Smooth muscle cell (in vitro differentiated cells): Measurements from ENCODE around the gene NF2. TPM values are rescaled to one million over a fixed set of nuclear protein-coding genes. Genes with fewer than 3 reads are reported as not detected.

Experiments
- DNase-seq: peaks from one replicate; lab custom pipeline; 2025; ENCODE audit not compliant: unreplicated experiment; lab: John Stamatoyannopoulos, UW
- H2AFZ ChIP-seq: fragments of 200-600 bp; sonication (generic); 2 replicates; pipeline ENCODE4 v1.6.0; 2016; ENCODE audit warnings: antibody characterized with exemption, low read depth, mild to moderate bottlenecking
- H3F3A ChIP-seq: fragments of 200-600 bp; sonication (generic); 2 replicates; pipeline ENCODE4 v1.6.0; 2017; ENCODE audit warnings: antibody characterized with exemption, low read depth
- H3K27ac ChIP-seq: fragments of 200-600 bp; sonication (generic); 2 replicates; pipeline ENCODE4 v1.5.1; 2016; ENCODE audit warnings: low read depth, mild to moderate bottlenecking
- H3K27me3 ChIP-seq: fragments of 200-600 bp; sonication (generic); 2 replicates; pipeline ENCODE4 v1.6.1; 2016; ENCODE audit warnings: low read depth, mild to moderate bottlenecking
- H3K36me3 ChIP-seq: fragments of 200-600 bp; sonication (generic); 2 replicates; pipeline ENCODE4 v1.5.1; 2016; ENCODE audit warnings: low read depth
- H3K4me1 ChIP-seq: fragments of 200-600 bp; sonication (generic); 2 replicates; pipeline ENCODE4 v1.5.1; 2016; ENCODE audit warnings: low read depth
- H3K4me2 ChIP-seq: fragments of 200-600 bp; sonication (generic); 2 replicates; pipeline ENCODE4 v1.6.0; 2016; ENCODE audit warnings: mild to moderate bottlenecking
- H3K4me3 ChIP-seq: fragments of 200-600 bp; sonication (generic); 2 replicates; pipeline ENCODE4 v1.5.1; 2016; ENCODE audit warnings: mild to moderate bottlenecking
- H3K79me2 ChIP-seq: fragments of 200-600 bp; sonication (generic); 2 replicates; pipeline ENCODE4 v1.6.0; 2016; ENCODE audit warnings: low read depth, mild to moderate bottlenecking
- H3K9ac ChIP-seq: fragments of 200-600 bp; sonication (generic); 2 replicates; pipeline ENCODE4 v1.6.0; 2016; ENCODE audit warnings: low read depth
- H3K9me3 ChIP-seq: fragments of 200-600 bp; sonication (generic); replicated peaks from 2 replicates; pipeline ENCODE4 v1.5.1; 2016; ENCODE audit warnings: low read depth
- H4K20me1 ChIP-seq: fragments of 200-600 bp; sonication (generic); 2 replicates; pipeline ENCODE4 v1.6.0; 2016; ENCODE audit warnings: low read depth
- WGBS: methylation state at CpG from one replicate; pipeline ENCODE4 v1.1.7; 2016; ENCODE audit warnings: low lambda C conversion rate; 5-methylcytosine and 5-hydroxymethylcytosine counted together
- polyA plus RNA-seq: library from polyadenylated mRNA; unstranded; fragments of >200 nt; fragmentation: Nextera tagmentation; extraction: Ambion mirVana; gene quantifications from 2 replicates; pipeline ENCODE4 v1.2.1, GENCODE V29; 2016
- total RNA-seq: library from RNA; depleted of rRNA; stranded (reverse); fragments of >200 nt; gene quantifications from 2 replicates; pipeline ENCODE4 v1.2.3, GENCODE V29; 2014
- TF ChIP-seq, protein P1 (sequence below): fragments of 200-600 bp; sonication (generic); IDR thresholded peaks from 2 replicates; pipeline ENCODE4 v1.5.1; 2017; ENCODE audit warnings: borderline replicate concordance, mild to moderate bottlenecking, antibody characterized with exemption; ENCODE audit not compliant: insufficient read depth, poor library complexity, severe bottlenecking

Gene NF2
- total and polyA plus RNA-seq, 2 experiments from 2014 or later, result 21.5 to 21.7 TPM

DNA sequence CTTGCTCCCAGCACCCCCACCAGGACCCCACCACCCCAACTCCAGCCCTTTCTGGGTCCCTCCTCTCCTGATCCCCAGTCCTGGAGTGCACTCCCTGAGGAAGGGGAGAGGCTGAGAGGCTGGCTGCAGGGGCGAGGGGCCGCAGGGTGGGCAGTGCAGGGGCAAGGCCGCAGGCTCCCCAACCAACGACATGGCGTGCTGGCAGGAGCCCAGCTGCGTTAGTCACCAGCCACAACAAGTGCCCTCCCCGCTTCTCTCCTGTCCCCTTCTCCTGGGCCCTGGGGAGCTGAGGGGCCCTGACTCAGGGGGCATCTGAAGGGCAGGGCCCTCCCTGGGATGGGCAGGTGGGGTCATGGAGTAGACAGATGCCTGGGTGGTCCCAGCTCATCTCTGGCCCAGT, 118.7 kb downstream of the NF2 start:
- Histone ChIP-seq H3K4me2 (no peak overlapping the region), H3K79me2 (no peaks in the 10 kb centered on the region), H3K4me3 (no peak overlapping the region), H3K27me3 (peaks cover 67% of the 10 kb centered on the region), H3K9me3 (no peaks in the 10 kb centered on the region), H3F3A (no peaks in the 10 kb centered on the region), H3K9ac (no peak overlapping the region), H3K4me1 (peaks cover 3% of the 10 kb centered on the region), H3K36me3 (no peaks in the 10 kb centered on the region), H2AFZ (no peak overlapping the region), H3K27ac (no peak overlapping the region), H4K20me1 (no peaks in the 10 kb centered on the region)
- DNase-seq, result no peak
- TF ChIP-seq, protein P1, sequence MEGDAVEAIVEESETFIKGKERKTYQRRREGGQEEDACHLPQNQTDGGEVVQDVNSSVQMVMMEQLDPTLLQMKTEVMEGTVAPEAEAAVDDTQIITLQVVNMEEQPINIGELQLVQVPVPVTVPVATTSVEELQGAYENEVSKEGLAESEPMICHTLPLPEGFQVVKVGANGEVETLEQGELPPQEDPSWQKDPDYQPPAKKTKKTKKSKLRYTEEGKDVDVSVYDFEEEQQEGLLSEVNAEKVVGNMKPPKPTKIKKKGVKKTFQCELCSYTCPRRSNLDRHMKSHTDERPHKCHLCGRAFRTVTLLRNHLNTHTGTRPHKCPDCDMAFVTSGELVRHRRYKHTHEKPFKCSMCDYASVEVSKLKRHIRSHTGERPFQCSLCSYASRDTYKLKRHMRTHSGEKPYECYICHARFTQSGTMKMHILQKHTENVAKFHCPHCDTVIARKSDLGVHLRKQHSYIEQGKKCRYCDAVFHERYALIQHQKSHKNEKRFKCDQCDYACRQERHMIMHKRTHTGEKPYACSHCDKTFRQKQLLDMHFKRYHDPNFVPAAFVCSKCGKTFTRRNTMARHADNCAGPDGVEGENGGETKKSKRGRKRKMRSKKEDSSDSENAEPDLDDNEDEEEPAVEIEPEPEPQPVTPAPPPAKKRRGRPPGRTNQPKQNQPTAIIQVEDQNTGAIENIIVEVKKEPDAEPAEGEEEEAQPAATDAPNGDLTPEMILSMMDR, result no peak
- 76% methylated on average over 3 of the region's 7 CpGs for WGBS

DNA sequence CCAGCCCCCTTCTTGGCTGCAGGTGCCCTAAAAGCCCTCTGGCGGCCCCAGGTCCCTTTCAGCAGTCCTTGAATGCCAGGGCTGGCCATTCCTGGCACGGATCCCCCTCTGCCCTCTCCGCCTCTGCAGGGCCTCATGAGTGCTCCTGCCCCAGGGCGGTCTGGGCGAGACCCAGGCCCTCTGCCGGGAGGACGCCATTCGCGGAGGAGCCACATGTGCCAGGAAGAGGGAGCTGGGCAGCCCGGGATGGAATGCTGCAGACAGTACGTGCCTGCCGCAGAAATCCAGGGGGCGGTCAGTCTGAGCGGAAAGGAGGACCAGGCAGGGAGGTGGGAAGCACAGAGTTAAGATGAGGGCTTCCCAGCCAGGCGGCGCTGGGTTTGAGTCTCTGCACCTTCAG, 119.2 kb downstream of the NF2 start:
- Histone ChIP-seq H2AFZ (no peak overlapping the region), H4K20me1 (no peaks in the 10 kb centered on the region), H3K4me1 (peaks cover 3% of the 10 kb centered on the region), H3K9me3 (no peaks in the 10 kb centered on the region), H3F3A (no peaks in the 10 kb centered on the region), H3K79me2 (no peaks in the 10 kb centered on the region), H3K4me2 (no peak overlapping the region), H3K27ac (no peak overlapping the region), H3K4me3 (no peak overlapping the region), H3K27me3 (peaks cover 63% of the 10 kb centered on the region), H3K9ac (no peak overlapping the region), H3K36me3 (no peaks in the 10 kb centered on the region)
- TF ChIP-seq, protein P1, result no peak
- WGBS, result 86% methylated on average over 16 of the region's 16 CpGs
- no peak for DNase-seq

DNA sequence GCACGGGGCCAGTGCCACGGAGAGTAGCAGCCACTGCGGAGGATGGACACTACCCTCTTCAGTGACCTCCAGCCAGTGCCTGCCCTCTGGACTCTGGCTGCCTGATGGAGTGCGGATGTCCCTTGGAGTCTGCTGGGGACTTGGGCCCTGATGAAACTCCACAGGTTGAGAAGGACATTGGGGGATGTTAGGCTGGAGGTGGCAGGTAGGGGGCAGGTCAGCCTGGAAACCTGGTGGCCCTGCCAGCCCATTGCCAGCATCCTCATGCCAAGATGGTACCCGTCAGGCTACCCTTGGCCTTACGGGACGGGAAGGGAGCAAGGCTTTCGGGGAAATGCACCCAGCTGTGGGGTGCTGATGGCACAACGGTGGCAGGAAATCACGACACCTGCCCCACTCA, 120.3 kb downstream of the NF2 start:
- Histone ChIP-seq H3K36me3 (no peaks in the 10 kb centered on the region), H4K20me1 (no peaks in the 10 kb centered on the region), H3K9me3 (no peaks in the 10 kb centered on the region), H3F3A (no peaks in the 10 kb centered on the region), H3K4me2 (no peak overlapping the region), H3K79me2 (no peaks in the 10 kb centered on the region), H3K27ac (no peak overlapping the region), H3K27me3 (peaks cover 52% of the 10 kb centered on the region), H3K4me1 (peaks cover 3% of the 10 kb centered on the region), H2AFZ (no peak overlapping the region), H3K4me3 (no peak overlapping the region), H3K9ac (no peak overlapping the region)
- no peak for DNase-seq
- WGBS, result 96% methylated on average over 10 of the region's 10 CpGs
- TF ChIP-seq, protein P1, result no peak

DNA sequence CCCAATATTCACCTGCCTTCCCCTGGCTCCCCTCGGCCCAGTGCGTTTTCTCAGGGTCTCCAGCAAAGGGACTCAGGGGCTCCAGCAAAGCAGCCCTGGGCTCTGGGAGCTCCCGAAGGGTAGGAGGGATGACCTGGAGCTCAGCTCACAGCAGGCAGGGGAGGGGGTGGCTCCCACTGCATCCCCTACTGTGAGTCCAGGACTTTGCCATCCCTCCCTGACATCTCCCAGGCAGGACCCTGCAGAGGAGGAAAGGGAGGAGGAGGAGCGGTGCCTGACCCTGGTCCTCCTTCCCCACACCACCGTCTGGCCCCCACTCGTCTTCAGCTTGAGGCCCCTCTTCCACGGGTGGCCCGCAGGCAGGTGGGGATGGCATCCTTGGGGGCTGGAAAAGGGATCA, 121.4 kb downstream of the NF2 start:
- Histone ChIP-seq H3K4me1 (peaks cover 3% of the 10 kb centered on the region), H3K27me3 (peaks cover 42% of the 10 kb centered on the region), H3K4me2 (no peak overlapping the region), H3K9ac (no peak overlapping the region), H4K20me1 (no peaks in the 10 kb centered on the region), H2AFZ (no peak overlapping the region), H3K9me3 (no peaks in the 10 kb centered on the region), H3K36me3 (no peaks in the 10 kb centered on the region), H3K4me3 (no peak overlapping the region), H3F3A (no peaks in the 10 kb centered on the region), H3K27ac (no peak overlapping the region), H3K79me2 (no peaks in the 10 kb centered on the region)
- no peak for DNase-seq
- TF ChIP-seq, protein P1, result no peak
- WGBS, result 85% methylated on average over 8 of the region's 8 CpGs
